HuH-7.5 (cell line): Measurements from ENCODE around the gene NUDC.
A peak's percentile ranks its signal among the peaks of the same experiment; 100 is the strongest.
"Not testable (repeated sequence)": the region's sequence is repeated elsewhere in the genome, so short reads cannot be mapped to it uniquely, and the experiment has no call there.

Source experiments
- DNase-seq: peaks from one replicate; pipeline ENCODE4 v3.0.0; 2011; ENCODE audit warnings: low spot score

Gene NUDC

GRCh38 chr1:26921540-26922430, at the start of gene NUDC:
TSS of gene NUDC (plus strand) at chr1:26921743. CDS start at chr1:26921849, 106 bp downstream.
- peak; percentile 78 for DNase-seq

GRCh38 chr1:26873097-26873496, 48.4 kb upstream of the NUDC start:
- DNase-seq = not testable (repeated sequence)

GRCh38 chr1:26874896-26875295, 46.6 kb upstream of the NUDC start:
- DNase-seq = no peak

DNA sequence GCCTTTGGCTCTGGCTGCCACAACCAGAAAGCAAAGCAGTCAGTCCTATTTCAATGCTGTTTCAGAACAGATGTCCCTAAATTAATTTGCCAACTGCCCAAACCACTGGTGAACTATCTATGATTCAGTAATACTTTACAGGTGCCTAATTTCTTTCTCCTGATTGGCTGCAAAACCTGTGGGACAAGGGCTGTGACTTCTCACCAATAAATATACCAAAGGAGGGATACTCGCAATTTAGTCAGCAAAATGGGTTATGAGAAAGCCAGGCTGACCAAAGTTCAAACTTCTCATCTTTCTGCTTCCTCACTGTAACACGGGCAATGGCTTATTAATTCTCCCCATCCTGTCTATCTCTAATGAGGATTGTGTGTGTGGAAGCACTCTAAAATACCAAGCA, 44.2 kb upstream of the NUDC start:
- DNase-seq = no peak

- DNase-seq = no peak
Observed at GRCh38 chr1:26879793-26880192, 41.8 kb upstream of the NUDC start.

DNA sequence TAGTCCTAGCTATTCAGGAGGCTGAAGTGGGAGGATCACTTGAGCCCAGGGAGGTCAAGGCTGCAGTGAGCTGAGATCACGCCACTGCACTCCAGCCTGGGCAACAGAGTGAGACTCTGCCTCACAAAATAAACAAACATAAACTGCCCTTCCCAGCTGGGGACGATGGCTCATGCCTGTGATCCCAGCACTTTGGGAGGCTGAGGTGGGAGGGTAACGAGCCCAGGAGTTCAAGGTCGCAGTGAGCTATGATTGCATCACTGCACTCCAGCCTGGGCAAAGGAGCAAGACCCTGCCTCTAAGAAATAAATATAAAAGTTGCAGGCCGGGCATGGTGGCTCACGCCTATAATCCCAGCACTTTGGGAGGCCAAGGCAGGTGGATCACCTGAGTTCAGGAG, 39.9 kb upstream of the NUDC start:
- DNase-seq = not testable (repeated sequence)

GRCh38 chr1:26882696-26883463, 38.7 kb upstream of the NUDC start:
- no peak for DNase-seq

GRCh38 chr1:26887125-26887524, 34.4 kb upstream of the NUDC start:
- no peak for DNase-seq

GRCh38 chr1:26888231-26888630, 33.3 kb upstream of the NUDC start:
- no peak for DNase-seq

DNA sequence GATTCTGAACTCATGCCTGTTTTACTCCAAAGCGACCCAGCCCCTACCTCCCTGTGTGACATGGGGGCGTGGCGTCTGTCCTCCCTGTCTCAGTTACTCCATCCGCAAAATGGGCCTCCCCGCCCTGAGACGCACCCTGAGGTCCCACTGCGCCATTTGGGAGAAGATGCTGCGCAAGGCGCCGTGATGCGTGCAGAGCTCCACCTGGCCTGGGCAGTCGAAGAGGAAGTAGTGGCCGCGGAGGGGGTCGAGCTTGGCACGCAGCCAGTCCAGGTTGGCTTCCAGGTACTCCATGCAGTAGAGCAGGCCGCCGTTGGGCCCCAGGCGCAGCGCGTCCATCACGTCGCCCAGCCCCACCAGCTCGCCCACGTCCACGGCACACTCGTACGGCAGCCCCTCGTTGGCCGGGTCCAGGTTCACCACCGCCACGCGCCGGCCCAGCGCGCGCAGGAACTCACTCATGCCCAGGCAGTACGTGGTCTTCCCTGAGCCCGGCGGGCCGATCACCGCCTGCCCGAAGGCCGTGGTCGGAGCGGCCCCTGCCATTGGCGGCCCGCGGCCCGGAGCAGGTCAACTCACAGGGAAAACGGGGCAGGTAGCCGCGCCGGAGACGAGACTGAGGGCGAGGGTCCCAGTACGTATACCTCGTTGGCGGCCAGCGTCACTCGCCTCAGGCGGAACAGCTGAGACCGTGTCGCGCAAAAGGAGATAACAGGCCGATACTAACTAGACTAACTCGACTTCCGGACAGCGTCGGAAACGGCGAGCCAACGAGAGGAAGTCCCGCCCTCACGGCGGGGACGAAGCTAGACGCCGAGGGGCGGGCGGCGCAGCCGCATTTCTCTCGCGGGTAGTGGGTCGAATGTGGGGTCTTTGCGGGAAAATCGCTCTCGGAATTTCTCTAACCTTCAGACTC, 31.7 kb upstream of the NUDC start, which contains the start of gene GPN2:
TSS of gene GPN2 (minus strand) at position 733 of the 916 bp plus-strand sequence. CDS start at position 546, 187 bp downstream.
- DNase-seq = peak; percentile 75

GRCh38 chr1:26890467-26890796, 31.1 kb upstream of the NUDC start:
- DNase-seq = peak; percentile 42

DNA sequence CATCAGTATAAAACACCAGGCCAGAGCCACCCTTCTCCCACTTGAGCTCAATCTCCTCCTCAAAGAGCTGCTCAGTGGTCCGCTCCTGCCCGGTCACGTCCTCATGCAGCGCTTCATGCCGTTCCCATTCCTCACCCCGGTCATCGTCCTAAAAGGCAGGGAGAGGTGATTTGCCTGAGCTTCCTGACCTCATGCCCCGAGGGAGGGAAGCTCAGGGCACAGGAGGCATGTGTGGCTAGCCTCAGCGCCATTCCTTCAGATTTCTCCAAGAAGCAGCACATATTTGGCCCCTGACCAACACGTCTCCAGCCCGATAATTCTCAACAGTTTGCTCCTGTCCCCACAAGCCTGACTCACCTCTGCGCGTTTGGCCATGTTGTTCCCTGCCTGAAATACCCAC, 27.3 kb upstream of the NUDC start:
- no peak for DNase-seq

DNA sequence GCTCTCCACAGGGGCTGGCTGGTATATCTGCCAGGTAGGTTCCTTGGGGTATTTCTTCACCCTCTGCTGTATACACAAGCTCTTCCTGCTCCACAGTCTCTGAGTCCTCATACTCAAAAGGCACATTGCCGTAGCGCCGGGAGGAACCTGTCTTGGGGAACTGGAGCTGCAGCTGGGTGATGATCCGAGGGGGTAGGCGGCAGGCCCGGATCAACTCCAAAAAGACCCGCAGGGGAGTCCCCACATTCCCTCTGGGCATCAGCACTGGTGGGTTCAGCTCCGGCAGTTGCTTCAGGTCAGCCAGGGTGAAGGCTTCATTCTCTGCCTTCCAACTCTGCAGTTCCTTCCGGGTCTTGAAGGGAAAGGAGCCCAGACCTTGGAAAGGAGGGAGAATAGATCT, 24.2 kb upstream of the NUDC start:
- DNase-seq = no peak

DNA sequence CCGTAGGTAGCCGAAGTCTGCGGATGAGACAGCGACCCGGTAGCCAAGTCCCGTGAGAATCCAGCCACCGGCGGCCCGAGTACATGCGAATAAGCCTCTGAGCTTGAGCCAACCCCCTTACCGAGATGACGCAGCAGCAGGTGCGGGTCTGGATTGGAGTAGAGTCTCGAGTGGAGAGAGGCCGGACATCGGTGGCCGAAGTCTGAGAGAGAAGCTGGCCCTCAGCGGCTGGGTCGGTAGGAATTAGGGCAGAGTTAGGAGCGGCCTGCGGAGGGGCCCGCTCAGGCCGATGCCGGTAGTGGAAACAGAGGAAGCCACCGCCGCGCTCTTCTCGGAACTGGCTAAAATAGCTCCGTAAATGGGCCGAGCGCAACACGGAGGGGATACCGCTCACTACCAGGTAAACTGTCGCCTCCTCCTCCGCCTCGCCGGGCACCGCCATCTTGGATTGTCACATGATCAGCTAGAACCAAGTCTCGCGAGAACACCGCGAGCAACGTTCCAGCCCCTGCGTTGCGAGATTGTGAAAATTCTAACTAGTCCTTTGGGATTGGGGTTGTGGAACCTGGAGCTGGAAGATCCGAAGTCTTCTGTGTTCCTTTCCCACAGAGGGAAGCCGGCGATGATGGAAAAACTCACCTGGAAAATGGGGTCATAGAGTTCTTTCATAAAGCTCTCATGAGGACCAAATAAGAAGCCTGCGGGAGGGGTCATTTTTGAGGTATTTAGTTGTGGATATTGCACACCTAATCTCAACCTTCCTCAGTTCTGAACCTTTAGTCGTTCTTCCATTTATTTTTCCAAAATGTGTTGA, 21.3 kb upstream of the NUDC start, which contains the start of gene GPATCH3:
TSS of gene GPATCH3 (minus strand) at position 467 of the 814 bp plus-strand sequence. CDS start at position 442, 25 bp downstream.
- DNase-seq = peak; percentile 74

- DNase-seq = no peak
Observed at GRCh38 chr1:26900815-26901511, 20.6 kb upstream of the NUDC start.

DNA sequence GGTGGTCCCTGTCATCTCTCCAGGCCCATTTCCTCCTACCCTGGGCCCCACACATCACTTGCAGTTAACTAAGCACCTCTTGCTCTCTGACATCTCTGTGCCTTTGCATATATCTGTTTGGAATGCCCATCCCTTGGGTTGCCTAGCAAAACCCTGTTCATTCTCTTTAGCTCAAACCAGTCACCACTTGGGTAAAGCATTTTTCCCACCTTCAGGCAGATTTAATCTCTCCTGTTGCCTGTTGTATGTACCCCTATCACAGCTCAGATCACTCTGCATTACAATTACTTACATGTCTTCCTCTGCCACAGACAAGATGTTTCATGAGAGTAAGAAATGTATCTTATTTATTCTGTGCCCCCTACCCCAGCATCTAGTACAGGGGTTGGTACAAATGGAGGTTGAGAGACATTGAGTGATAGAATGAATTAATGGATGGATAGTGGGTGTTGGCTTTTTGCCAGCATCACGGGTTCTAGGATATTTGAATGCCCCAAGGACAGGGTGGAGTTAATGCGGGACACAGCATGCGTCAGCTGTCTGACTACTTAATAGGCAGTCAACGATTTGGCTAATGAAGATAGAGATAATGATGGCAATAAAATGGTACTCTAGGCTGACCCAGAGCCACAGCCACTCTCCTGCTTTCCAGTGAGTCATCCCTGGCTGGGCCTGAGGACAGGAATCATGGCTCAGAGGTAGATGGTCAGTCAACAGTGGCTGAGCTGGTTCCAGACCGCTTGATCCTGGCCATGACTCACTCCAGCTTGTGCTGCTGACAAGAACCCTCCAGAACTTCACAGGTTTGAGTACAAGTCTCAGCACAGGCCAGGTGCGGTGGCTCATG, 14.2 kb upstream of the NUDC start:
- no peak for DNase-seq

DNA sequence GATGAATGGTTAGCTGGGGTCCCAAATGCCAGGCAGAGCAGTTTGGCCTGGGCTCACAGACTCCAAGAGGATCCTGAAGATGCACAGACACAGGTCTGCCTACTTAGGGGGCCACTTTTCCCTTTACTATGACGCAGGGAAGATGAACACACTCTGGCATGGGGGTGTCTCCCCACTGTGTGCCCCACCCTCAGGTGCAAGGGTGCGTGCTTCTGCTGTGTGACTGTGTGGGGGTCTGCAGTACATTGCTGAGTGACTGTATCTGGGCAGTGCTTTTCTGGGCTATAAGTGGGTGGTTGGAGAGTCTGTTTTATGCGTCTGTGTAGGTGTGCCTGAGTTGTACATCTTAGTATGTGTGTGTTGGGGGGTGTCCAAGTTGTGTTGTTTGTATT, 11.6 kb upstream of the NUDC start:
- no peak for DNase-seq

- peak; percentile 77 for DNase-seq
Observed at GRCh38 chr1:26910343-26911160, 11.0 kb upstream of the NUDC start.
